Testis (tissue), 2 donors: Measurements from ENCODE around the gene COQ7.

ENCODE experiments used
- CTCF ChIP-seq, 3 experiments: fragments of 450-650 bp in 2 of 3; fragments of 200-600 bp in 1 of 3; sonication (generic) in 1 of 3; IDR thresholded peaks; one replicate each; pipeline ENCODE4 v1.5.1; 2016 to 2019; ENCODE audit warnings: antibody characterized with exemption in 3 of 3, mild to moderate bottlenecking in 2 of 3, moderate library complexity in 1 of 3
- POLR2A ChIP-seq: fragments of 450-650 bp; IDR thresholded peaks from one replicate; pipeline ENCODE4 v1.6.1; 2017; ENCODE audit warnings: antibody characterized with exemption, mild to moderate bottlenecking, moderate library complexity

- no peak for TF ChIP-seq CTCF (IDR thresholded peaks at IDR 0.05)
- no peak for TF ChIP-seq POLR2A
These were observed 4.7 kb upstream of the COQ7 start for GRCh38 chr16:19062706-19063105.
